ENCODE data around the gene MVB12A. TPM values are rescaled to one million over a fixed set of nuclear protein-coding genes. Genes with fewer than 3 reads are reported as not detected.

Gene MVB12A
- total and polyA plus RNA-seq, 9 of the 15 experiments (the other 6 are each of a cell fraction or from before 2014, with no cell fraction given), result 1.2 to 46.2 (median 22.4) TPM

- TF ChIP-seq, protein P1, sequence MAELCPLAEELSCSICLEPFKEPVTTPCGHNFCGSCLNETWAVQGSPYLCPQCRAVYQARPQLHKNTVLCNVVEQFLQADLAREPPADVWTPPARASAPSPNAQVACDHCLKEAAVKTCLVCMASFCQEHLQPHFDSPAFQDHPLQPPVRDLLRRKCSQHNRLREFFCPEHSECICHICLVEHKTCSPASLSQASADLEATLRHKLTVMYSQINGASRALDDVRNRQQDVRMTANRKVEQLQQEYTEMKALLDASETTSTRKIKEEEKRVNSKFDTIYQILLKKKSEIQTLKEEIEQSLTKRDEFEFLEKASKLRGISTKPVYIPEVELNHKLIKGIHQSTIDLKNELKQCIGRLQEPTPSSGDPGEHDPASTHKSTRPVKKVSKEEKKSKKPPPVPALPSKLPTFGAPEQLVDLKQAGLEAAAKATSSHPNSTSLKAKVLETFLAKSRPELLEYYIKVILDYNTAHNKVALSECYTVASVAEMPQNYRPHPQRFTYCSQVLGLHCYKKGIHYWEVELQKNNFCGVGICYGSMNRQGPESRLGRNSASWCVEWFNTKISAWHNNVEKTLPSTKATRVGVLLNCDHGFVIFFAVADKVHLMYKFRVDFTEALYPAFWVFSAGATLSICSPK (IDR thresholded peaks at IDR 0.05; ENCODE audit: borderline replicate concordance), result no peak
- TF ChIP-seq, protein P2, sequence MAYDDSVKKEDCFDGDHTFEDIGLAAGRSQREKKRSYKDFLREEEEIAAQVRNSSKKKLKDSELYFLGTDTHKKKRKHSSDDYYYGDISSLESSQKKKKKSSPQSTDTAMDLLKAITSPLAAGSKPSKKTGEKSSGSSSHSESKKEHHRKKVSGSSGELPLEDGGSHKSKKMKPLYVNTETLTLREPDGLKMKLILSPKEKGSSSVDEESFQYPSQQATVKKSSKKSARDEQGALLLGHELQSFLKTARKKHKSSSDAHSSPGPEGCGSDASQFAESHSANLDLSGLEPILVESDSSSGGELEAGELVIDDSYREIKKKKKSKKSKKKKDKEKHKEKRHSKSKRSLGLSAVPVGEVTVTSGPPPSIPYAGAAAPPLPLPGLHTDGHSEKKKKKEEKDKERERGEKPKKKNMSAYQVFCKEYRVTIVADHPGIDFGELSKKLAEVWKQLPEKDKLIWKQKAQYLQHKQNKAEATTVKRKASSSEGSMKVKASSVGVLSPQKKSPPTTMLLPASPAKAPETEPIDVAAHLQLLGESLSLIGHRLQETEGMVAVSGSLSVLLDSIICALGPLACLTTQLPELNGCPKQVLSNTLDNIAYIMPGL (CRISPR knock-in tag; IDR thresholded peaks at IDR 0.05), result no peak
- TF ChIP-seq CSDE1 (IDR thresholded peaks at IDR 0.05), result no peak
- TF ChIP-seq, protein P3, sequence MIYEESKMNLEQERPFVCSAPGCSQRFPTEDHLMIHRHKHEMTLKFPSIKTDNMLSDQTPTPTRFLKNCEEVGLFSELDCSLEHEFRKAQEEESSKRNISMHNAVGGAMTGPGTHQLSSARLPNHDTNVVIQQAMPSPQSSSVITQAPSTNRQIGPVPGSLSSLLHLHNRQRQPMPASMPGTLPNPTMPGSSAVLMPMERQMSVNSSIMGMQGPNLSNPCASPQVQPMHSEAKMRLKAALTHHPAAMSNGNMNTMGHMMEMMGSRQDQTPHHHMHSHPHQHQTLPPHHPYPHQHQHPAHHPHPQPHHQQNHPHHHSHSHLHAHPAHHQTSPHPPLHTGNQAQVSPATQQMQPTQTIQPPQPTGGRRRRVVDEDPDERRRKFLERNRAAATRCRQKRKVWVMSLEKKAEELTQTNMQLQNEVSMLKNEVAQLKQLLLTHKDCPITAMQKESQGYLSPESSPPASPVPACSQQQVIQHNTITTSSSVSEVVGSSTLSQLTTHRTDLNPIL (CRISPR knock-in tag; IDR thresholded peaks at IDR 0.05), result no peak
- TF ChIP-seq YY1 (IDR thresholded peaks at IDR 0.05; ENCODE audit: borderline replicate concordance in 1 of 3, control insufficient read depth in 1 of 3, extremely low read depth in 1 of 3, insufficient read depth in 3 of 3, insufficient read length in 1 of 3, insufficient replicate concordance in 2 of 3, low read depth in 1 of 3, low read length in 2 of 3), result peak in 2 of 3 experiments; percentile 21 to 74
- peak; percentile 93 to 94 for TF ChIP-seq NRF1 (conservative IDR thresholded peaks at IDR 0.05 in 1 of 2, IDR thresholded peaks at IDR 0.05 in 1 of 2)
- TF ChIP-seq, protein P4, sequence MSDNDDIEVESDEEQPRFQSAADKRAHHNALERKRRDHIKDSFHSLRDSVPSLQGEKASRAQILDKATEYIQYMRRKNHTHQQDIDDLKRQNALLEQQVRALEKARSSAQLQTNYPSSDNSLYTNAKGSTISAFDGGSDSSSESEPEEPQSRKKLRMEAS (CRISPR knock-in tag; IDR thresholded peaks at IDR 0.05), result peak; percentile 70
- TF ChIP-seq RBFOX2 (IDR thresholded peaks at IDR 0.05; ENCODE audit: low read depth, low read length), result peak; percentile 51
- TF ChIP-seq E2F4 (CRISPR knock-in tag; IDR thresholded peaks at IDR 0.05; ENCODE audit: low read depth), result no peak
- no peak for TF ChIP-seq ZC3H11A (IDR thresholded peaks at IDR 0.05; ENCODE audit: low read depth, low read length)
- no peak for TF ChIP-seq NCOR1 (IDR thresholded peaks at IDR 0.05)
- no peak for TF ChIP-seq POLR2H (tag; IDR thresholded peaks at IDR 0.05; ENCODE audit: low read depth)
- TF ChIP-seq NFIC (IDR thresholded peaks at IDR 0.05), result peak; percentile 38; the same call in 1 of the 2 replicates
- no peak for TF ChIP-seq MLX (CRISPR knock-in tag; conservative IDR thresholded peaks at IDR 0.05)
- TF ChIP-seq SOX6 (IDR thresholded peaks at IDR 0.05), result peak; percentile 40; the same call in 1 of the 2 replicates
- 0 out of 4 replicates have a peak, but pooled peaks have one; percentile 14 to 37 for TF ChIP-seq SIN3A (IDR thresholded peaks at IDR 0.05; ENCODE audit: borderline replicate concordance in 2 of 2, control insufficient read depth in 1 of 2, low read depth in 2 of 2, low read length in 2 of 2)
- no peak for TF ChIP-seq RFX1 (IDR thresholded peaks at IDR 0.05)
- peak; percentile 64; the same call in 1 of the 2 replicates for TF ChIP-seq TOE1 (IDR thresholded peaks at IDR 0.05; ENCODE audit: borderline replicate concordance)
- TF ChIP-seq TOE1 (CRISPR knock-in tag; IDR thresholded peaks at IDR 0.05; ENCODE audit: borderline replicate concordance, low read depth), result no peak
Measured at GRCh38 chr19:17390665-17391370, 29.0 kb upstream of the MVB12A start (continued).
